ENCODE measurements around the gene KIFC1.

- no peak for TF ChIP-seq EZH2 (IDR thresholded peaks at IDR 0.05; ENCODE audit: low read length, missing control alignments)
- no peak for TF ChIP-seq CTCF (conservative IDR thresholded peaks at IDR 0.05 in 1 of 2, IDR thresholded peaks at IDR 0.05 in 1 of 2; ENCODE audit: low read depth in 1 of 2, low read length in 2 of 2)
These were observed 24.5 kb upstream of the KIFC1 start for GRCh38 chr6:33367009-33367714.
